Psoas muscle (tissue), 8 donors: Measurements from ENCODE around the gene TMEM37. TPM values are rescaled to one million over a fixed set of nuclear protein-coding genes. Genes with fewer than 3 reads are reported as not detected.

Source experiments
- ATAC-seq, 4 donors: fragments of 200-7000 bp; cut with Tn5 transposase; one replicate each; pipeline ENCODE4 v1.9.1; 2020; ENCODE audit warnings: moderate library complexity in 3 of 4, mild to moderate bottlenecking in 2 of 4
- DNase-seq, 2 donors: peaks; one replicate each; pipeline ENCODE4 v3.0.0-alpha.2; 2020
- H3K27ac ChIP-seq: fragments of 200-600 bp; one replicate; pipeline ENCODE4 v1.8.0; 2022
- H3K27me3 ChIP-seq, 3 donors: fragments of 200-600 bp in 1 of 3; one replicate each; pipeline versions ENCODE4 v1.6.1 to v1.8.0; 2013 to 2022; ENCODE audit warnings: low read length in 2 of 3, mild to moderate bottlenecking in 2 of 3, moderate library complexity in 1 of 3; ENCODE audit not compliant: insufficient read depth in 3 of 3
- H3K36me3 ChIP-seq, 2 donors: fragments of 200-600 bp in 1 of 2; one replicate each; pipeline versions ENCODE4 v1.6.1 to v1.8.0; 2013 to 2022; ENCODE audit warnings: low read depth in 1 of 2, mild to moderate bottlenecking in 1 of 2, moderate library complexity in 1 of 2; ENCODE audit not compliant: insufficient read depth in 1 of 2
- H3K4me1 ChIP-seq: fragments of 200-600 bp; one replicate; pipeline ENCODE4 v1.8.0; 2022
- H3K4me3 ChIP-seq: fragments of 200-600 bp; one replicate; pipeline ENCODE4 v1.8.0; 2022; ENCODE audit warnings: mild to moderate bottlenecking
- H3K9me3 ChIP-seq: fragments of 200-600 bp; one replicate; pipeline ENCODE4 v1.8.0; 2022
- WGBS, 3 donors: extraction: QIAGEN DNeasy Blood & Tissue Kit; methylation state at CpG; one replicate each; pipeline versions ENCODE4 v1.1.6 to v1.1.7; 2013; 5-methylcytosine and 5-hydroxymethylcytosine counted together
- intact Hi-C, 2 donors: fragments of 100-400 bp; cut with DNase I; formaldehyde crosslinking; loops; one replicate each; pipeline versions ENCODE4 v1.11.0 to v1.14.2; 2022
- polyA plus RNA-seq, 3 donors: library from polyadenylated mRNA; stranded (reverse); fragments of 200-250 nt; gene quantifications; one replicate each; pipeline ENCODE4 v1.2.3, GENCODE V29; 2013
- total RNA-seq, 4 donors: library from RNA; stranded (reverse); fragmentation: NEBNext Ultra II Directional in 2 of 4; extraction: Animal tissue kit (Norgen Biotek cat#: 25700) in 2 of 4; gene quantifications; one replicate each; pipeline versions ENCODE4 v1.2.1 to v1.2.4, GENCODE V29; 2021 to 2023
- TF ChIP-seq, protein P1 (sequence below): fragments of 200-600 bp; IDR thresholded peaks from one replicate; pipeline ENCODE4 v1.8.0; 2022; ENCODE audit warnings: antibody characterized with exemption
- donor health status: healthy with polysubstance abuse.
- donor health status: DM: no; HTN: no; CAD: no; lungs with moderate emphysema.
- donor health status: Bipolar disorder and iron deficiency.
- donor health status: healthy.
- donor health status: DM: yes; HTN: yes; CAD: no.
- donor health status: DM: no; HTN: no; CAD: no.
- donor health status: DM: no; HTN: no; CAD: no.
- donor health status: DM: yes; HTN: yes; CAD: no.

TMEM37 gene
- total and polyA plus RNA-seq, 7 donors = 0.60 to 3.9 (median 0.96) TPM

DNA sequence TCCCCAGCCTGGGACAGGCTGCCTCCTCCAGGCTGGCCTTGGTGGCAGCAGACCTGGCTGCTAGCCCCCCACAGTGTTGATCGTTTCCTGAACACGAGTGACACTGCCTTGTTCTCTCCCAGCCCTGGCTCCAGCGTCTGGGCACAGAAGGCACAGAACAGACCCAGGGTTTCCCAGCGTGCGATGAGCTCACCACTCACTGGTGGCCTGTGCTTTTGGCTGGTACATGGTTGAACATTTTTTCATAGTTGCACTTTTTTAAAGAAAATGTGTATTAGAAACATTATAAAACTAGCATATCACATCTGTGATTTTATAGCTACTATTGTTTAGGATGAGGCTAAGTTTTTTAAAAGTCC lies 51.7 kb downstream of the TMEM37 start:
- Histone ChIP-seq H3K27ac (peak overlapping the region; percentile 71), H3K9me3 (no peaks in the 10 kb centered on the region), H3K4me1 (peaks cover 59% of the 10 kb centered on the region), H3K36me3 (no peaks in the 10 kb centered on the region), H3K27me3 (no peaks in the 10 kb centered on the region), H3K4me3 (no peak overlapping the region)
- WGBS, 3 donors = 12 to 30% (median 24%) methylated on average over 5 of the region's 5 CpGs
- intact Hi-C loops = loop anchor here (10.0 kb wide), 2 partner anchors 179 to 259 kb away; partner anchors contain the start of gene STEAP3 (in 1 of the 2)
- ATAC-seq = peak in 1 of 4 donors; percentile 11
- DNase-seq = no peak
- TF ChIP-seq, protein P1, sequence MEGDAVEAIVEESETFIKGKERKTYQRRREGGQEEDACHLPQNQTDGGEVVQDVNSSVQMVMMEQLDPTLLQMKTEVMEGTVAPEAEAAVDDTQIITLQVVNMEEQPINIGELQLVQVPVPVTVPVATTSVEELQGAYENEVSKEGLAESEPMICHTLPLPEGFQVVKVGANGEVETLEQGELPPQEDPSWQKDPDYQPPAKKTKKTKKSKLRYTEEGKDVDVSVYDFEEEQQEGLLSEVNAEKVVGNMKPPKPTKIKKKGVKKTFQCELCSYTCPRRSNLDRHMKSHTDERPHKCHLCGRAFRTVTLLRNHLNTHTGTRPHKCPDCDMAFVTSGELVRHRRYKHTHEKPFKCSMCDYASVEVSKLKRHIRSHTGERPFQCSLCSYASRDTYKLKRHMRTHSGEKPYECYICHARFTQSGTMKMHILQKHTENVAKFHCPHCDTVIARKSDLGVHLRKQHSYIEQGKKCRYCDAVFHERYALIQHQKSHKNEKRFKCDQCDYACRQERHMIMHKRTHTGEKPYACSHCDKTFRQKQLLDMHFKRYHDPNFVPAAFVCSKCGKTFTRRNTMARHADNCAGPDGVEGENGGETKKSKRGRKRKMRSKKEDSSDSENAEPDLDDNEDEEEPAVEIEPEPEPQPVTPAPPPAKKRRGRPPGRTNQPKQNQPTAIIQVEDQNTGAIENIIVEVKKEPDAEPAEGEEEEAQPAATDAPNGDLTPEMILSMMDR = no peak

DNA sequence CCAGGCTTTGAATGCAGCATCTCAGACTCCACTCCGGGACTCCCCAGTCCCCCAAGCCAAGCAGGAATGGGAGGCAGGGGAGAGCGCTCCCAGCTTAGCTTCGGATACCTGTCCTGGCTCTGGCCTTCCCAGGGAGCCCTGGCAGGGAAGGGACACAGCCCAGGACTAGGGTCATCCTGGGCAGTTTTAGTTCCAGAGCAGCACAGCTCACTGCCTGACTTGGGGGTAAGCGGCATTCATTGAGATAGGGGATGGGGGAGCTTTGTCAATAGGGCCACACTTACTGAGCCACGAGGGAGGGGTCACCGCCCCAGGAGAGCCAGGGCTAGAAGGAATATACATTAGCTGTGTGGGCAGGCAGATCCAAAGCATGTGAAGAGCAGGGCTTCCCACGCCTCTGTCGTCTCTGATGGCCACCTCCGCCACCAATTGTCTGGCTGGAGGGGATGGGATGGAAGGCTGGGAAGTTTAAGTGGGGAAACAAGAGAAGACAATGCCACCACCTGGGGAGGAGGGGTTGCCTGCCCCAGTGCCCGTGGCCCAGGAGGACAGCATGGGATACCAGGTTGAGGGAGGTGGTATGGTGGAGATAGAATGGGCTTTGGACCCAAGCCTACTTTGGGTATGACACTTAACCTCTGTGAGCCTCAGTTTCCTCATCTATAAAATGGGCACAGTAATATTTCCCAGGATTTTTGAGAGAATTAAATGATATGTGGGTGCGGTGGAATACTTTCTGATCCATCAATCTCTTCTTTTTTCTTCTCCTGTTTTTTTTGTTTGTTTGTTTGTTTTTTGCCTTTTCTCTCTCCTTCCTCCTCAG lies 52.5 kb downstream of the TMEM37 start:
- H3K27me3 ChIP-seq = no peaks in the 10 kb centered on the region
- no peak for ATAC-seq
- intact Hi-C loops = loop anchor here (10.0 kb wide), 2 partner anchors 179 to 259 kb away; partner anchors contain the start of gene STEAP3 (in 1 of the 2)
- 81 to 90% (median 85%) methylated on average over 11 of the region's 11 CpGs for WGBS, 3 donors
- no peaks in the 10 kb centered on the region for H3K36me3 ChIP-seq
- peak overlapping the region; percentile 71 for H3K27ac ChIP-seq
- DNase-seq = no peak
- H3K4me3 ChIP-seq = no peak overlapping the region
- peaks cover 61% of the 10 kb centered on the region for H3K4me1 ChIP-seq
- no peaks in the 10 kb centered on the region for H3K9me3 ChIP-seq
- TF ChIP-seq, protein P1 = no peak

DNA sequence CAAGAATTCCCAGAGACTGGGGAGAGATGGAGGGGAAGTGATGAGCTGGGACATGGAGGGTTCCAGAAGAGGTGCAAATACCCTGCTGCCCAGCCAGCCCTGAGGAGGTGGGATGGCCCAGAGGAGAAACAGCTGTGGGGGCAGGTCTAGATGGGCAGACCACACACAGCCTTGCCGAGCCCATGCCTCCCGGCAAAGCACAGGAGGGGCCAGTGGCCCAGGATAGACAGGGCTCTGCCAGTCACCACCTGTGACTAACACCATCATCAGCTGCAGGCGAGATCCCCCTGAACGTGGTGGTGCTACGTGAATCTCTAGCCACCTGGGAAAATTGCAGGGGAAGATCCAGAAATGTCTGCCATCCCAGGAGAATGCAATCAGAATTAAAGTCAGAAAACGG lies 53.2 kb downstream of the TMEM37 start:
- H3K36me3 ChIP-seq = no peaks in the 10 kb centered on the region
- no peaks in the 10 kb centered on the region for H3K9me3 ChIP-seq
- intact Hi-C loops = loop anchor here (10.0 kb wide), 2 partner anchors 180 to 260 kb away; partner anchors contain the start of gene STEAP3 (in 1 of the 2)
- DNase-seq (no peak), ATAC-seq (peak; percentile 48 to 71 (median 60))
- no peak overlapping the region for H3K4me3 ChIP-seq
- no peaks in the 10 kb centered on the region for H3K27me3 ChIP-seq
- TF ChIP-seq, protein P1 = no peak
- H3K4me1 ChIP-seq = peaks cover 61% of the 10 kb centered on the region
- 17 to 34% (median 17%) methylated on average over 6 of the region's 6 CpGs for WGBS, 3 donors
- H3K27ac ChIP-seq = peak overlapping the region; percentile 71

DNA sequence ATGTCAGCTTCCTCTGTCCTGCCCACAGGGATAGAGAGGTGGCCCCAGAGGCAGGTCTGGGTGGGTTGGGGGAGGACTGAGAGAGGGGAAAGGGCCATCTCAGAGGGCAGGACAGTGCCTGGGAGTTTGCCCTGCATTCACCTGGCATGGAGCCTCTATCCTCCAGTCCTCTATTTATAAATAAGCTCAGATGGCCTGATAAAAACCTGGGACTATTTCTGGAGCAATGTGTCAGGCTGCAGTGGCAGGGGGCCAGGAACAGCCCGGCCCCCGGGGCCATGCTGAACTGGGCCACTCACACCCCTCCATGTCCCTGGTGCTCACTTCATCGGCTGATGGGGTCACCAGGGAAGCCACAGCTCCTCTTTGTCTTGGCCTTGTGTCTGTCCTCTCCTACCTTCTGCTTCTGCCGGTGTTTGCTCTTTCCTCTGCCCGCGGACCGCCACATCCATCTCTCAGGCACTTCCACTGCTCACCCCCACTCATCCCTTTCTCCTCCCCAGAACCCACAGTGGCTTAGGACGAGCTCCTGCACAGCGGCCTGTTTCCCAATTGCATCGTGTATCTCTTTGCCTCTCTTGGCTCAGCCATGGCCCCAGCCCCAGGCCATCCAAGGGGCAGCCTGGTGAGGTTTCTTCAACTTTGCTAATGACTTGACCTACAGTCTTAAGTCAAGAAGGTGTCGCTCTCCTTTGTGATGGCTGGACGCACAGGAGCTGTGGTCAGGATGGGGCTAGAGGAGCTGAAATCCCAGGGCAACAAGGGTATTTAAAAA lies 53.9 kb downstream of the TMEM37 start:
- Histone ChIP-seq H3K36me3 (no peaks in the 10 kb centered on the region), H3K27me3 (no peaks in the 10 kb centered on the region), H3K27ac (peak overlapping the region; percentile 71), H3K4me1 (peaks cover 61% of the 10 kb centered on the region), H3K4me3 (no peak overlapping the region), H3K9me3 (no peaks in the 10 kb centered on the region)
- TF ChIP-seq, protein P1 = no peak
- DNase-seq (peak; percentile 69 to 89), ATAC-seq (peak; percentile 79 to 88 (median 86))
- intact Hi-C loops = loop anchor here (10.0 kb wide), 2 partner anchors 181 to 261 kb away; partner anchors contain the start of gene STEAP3 (in 1 of the 2)
- WGBS, 3 donors = 50 to 60% (median 56%) methylated on average over 12 of the region's 12 CpGs
